Inflammatory macrophage treated with lipopolysaccharide for 4 hours (primary cell): Measurements from ENCODE around the gene ALAS1.
A peak's percentile ranks its signal among the peaks of the same experiment; 100 is the strongest.

Source experiments
- DNase-seq: peaks from one replicate; pipeline ENCODE4 v3.0.0-alpha.2; 2020

ALAS1 gene

GRCh38 chr3:52177701-52178042 lies 20.3 kb upstream of the ALAS1 start:
- DNase-seq: no peak

- DNase-seq: peak; percentile 47
These were observed 19.8 kb upstream of the ALAS1 start for GRCh38 chr3:52178126-52178525.

GRCh38 chr3:52178537-52178936 lies 19.4 kb upstream of the ALAS1 start:
- no peak for DNase-seq

- DNase-seq: no peak
These were observed 16.4 kb upstream of the ALAS1 start for GRCh38 chr3:52181543-52181942.

DNA sequence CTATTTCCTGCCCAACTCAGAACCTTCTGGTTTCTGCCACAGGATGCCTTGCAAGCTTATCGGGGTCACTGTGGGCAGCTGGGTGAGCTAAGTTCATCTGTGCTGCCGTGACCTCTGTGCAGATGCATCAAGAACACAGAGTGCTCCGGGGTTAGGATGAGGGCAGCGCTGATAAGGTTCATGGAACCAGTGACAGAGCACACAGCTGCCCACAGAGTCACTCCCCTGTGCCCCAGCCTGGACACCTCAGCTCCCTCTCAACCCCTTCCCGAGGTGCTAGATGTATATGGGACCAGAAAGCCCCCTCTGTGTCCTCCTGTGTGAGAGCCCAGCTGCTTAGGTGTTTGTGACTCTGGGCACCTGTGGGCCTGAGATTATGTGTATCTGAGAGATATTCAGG lies 15.8 kb upstream of the ALAS1 start:
- no peak for DNase-seq

DNA sequence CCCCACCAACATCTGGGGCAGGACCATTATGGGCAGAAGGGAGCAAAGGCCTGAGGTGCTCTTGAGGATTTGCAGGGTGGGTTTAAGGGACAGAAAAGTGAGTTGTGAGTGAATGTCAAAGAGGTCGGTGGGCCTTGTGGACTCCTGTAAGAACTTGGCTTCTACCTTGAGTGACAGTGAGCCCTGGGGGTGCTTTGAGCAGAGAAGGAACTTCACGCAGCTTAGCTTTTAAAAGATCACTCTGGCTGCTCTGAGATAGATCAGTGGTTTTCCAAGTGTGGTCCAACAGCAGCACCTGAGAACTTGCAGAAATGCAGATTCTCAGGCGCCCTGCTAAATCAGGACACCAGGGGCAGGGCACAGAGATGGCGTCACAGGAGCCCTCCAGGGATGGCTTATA lies 15.3 kb upstream of the ALAS1 start:
- no peak for DNase-seq

DNA sequence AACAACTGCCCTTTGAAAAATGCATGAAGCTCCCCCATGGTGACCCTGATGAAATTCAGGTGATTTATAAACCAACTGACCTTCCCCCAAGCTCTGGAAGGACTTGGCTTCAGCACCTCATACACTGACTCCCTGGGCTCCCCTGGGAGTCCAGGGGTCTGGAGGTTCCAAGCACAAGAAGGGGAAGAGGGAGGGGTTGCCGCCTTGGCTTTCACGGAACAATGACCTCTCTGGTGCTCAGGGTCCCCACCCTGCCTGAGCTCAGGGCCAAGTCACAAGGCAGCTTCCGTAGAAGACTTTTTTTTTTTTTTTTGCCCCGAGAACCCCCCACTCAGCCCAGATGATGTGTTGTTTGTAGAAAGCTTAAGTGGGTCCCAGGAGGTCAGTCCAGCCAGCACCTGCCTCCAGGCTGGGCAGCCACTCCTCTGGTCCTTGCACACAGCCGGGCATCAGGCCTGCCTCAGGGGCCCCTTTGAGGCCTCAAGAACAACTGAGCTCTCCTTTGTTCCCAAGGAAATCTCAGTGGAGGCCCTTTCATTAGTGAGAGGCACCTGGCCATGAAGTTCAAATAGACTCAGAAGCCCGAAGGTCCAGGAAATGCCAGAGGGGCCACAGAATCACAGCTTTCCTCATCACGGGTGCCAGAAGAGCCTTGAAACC lies 14.0 kb upstream of the ALAS1 start:
- no peak for DNase-seq

DNA sequence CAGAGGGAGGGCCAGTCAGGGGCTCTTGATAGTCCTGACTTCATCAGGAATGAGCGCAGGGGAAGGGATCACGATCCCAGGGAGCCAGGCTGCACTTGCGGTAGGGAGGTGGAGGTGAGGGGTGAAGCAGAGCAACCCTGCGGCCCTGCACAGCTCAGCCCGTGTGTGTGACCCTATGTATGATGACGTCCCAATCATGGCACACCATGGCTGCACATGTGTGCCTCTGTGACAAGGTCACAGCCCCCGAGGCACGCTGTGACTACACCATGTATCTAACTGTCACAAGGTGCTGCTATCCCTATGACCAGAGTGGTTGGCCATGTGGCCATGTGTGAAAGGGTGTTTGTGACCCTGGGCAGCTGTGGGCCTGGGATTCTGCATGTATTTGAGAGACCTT lies 13.3 kb upstream of the ALAS1 start:
- DNase-seq: no peak

DNA sequence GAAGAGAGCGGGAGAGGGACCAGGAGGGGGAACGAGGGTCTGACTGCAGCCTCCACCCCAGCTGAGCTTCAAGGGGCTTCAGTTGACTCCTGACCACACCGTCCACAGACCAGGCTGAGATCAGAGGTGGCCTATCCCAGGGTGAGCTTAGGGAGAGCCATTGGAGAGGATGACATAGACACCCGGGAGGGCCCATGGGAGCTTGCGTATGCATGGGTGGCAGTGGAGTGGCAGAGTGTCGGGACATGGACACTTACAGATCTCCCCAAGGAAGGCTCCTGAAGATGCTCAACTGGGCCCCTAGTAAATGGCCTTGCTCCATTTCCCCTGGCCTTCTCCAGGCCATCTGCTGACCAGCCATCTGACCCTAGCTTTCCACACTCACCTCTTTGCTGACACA lies 12.6 kb upstream of the ALAS1 start:
- no peak for DNase-seq

DNA sequence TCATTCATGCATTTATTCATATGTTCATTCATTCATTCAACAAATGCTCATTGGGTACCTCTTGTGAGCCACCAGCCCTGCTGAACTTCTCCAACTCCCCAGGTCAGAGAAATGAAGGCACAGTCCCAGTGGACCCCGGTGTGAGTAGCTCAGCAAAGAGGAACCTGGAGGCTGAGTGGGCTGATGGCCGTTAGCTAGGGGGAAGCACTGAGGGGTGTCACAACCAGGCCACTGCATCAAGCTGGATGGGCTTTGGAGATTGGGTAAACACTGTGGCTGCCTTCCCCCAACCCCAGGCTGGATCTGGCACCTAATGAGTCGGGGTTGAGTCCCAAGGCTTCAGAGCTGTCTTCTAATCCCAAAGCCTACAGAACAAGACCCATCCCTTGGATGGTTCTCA lies 12.1 kb upstream of the ALAS1 start:
- DNase-seq: peak; percentile 81

GRCh38 chr3:52186729-52187128 lies 11.2 kb upstream of the ALAS1 start:
- no peak for DNase-seq

- peak; percentile 60 for DNase-seq
These were observed 9.4 kb upstream of the ALAS1 start for GRCh38 chr3:52188556-52188955.

GRCh38 chr3:52190294-52191074 lies 7.5 kb upstream of the ALAS1 start:
- no peak for DNase-seq

DNA sequence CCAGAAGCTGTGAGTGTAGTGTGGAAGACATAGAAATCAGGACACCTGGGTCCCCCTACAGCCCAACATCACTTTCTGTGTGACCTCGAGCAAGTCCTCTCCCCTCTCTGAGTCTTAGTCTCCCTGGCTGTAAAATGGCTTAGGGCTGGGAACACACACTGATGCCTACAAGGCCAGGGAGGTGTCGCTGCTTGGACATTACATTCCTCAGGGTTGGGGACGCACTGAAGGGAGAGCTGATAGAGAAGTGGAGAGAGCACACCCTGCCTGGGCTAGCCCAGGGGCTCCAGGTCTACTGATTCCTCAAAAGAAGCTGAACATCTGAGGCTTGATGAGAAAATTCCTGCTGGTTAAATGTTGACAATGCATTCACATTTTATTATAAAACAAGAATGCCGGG lies 6.3 kb upstream of the ALAS1 start:
- no peak for DNase-seq

DNA sequence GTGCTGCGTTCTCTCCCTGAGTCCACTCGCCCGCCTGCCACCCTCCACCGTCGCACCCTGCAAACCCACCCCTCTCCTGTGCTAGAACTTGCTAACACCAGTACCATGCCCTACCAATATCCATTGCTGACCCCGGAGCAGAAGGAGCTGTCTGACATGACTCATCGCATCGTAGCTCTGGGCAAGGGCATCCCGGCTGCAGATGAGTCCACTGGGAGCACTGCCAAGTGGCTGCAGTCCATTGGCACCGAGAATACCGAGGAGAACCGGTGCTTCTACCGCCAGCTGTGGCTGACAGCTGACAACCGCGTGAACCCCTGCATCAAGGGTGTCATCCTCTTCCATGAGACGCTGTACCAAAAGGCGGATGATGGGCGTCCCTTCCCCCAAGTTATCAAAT lies 4.9 kb upstream of the ALAS1 start:
- DNase-seq: no peak

- no peak for DNase-seq
These were observed 3.3 kb upstream of the ALAS1 start for GRCh38 chr3:52194485-52195290.

GRCh38 chr3:52195291-52195597 lies 2.7 kb upstream of the ALAS1 start:
- no peak for DNase-seq

GRCh38 chr3:52195823-52196331 lies 2.1 kb upstream of the ALAS1 start:
- DNase-seq: peak; percentile 98

DNA sequence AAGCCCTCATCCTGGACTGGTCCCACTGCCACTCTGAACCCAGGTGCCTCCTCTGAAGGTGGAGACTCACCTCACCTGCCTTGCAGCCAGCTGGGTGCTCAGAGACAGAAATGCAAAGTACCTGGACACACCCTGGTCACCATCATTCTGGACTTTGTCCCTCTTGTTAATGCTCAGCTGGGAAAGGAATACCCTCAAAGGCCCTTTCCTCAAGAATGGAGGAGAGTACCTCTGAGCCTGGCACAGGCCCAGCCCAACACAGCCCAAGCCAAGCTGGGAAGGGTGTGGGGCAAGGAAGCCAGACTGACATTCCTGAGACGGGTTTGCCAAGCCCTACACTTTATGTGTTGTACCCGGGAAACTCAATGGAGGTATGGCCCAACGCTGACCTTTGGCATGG lies 983 bp upstream of the ALAS1 start:
- DNase-seq: no peak

DNA sequence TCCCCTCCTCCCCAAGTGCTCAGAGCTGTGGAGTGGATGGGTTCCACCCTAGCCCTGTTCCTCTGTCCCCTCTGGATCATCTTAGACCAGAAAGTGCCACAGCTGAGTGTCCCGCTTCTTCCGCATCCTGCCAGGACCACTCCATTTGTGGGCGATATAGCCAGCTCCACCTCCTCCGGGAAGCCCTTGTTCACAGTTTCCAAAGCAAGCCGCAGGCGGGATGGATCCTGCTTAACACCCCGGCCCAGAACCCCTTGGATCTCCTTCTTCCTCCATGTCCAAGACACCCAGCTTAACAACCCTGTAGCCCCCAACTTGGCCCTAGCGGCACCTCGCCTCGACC lies 490 bp upstream of the ALAS1 start:
- no peak for DNase-seq

GRCh38 chr3:52198643-52199608 lies 966 bp downstream of the ALAS1 start:
- no peak for DNase-seq

DNA sequence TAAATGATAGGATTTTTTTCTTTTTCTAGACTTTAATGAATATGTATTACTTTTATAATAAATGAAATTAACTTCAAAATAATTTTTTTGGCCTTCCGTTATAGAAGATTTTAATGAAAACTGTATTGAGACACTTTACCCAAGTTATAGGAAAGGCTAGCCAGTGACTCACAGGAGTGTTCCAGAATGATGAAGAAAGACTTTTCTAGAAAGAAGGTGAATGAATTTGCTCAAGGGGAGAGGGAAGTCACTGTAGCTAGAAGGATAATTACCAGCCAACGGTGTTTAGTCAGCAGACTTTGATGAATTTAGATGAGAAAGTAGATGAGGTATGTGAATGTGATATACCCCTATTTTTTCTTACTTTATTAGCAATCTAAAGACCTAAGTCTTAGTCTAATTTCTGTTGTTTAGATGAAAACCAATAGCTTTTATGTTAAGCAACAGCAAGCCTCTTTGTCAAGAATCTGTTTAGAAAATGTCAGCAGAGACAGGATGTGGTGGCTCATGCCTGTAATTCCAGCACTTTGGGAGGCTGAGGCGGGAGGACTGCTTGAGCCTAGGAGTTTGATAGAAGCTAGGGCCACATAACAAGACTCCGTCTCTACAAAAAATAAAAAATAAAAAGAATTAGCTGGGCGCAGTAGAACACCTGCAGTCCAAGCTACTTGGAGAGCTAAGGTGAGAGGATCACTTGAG lies 3.2 kb downstream of the ALAS1 start:
- peak; percentile 66 for DNase-seq
